Ovary (tissue), 3 donors: ENCODE measurements around the gene CTBP1.

Experiments used
- EP300 ChIP-seq: sonication (generic); formaldehyde crosslinking; IDR thresholded peaks from one replicate; pipeline ENCODE4 v1.6.1; 2017; ENCODE audit warnings: antibody characterized with exemption
- POLR2A ChIP-seq: fragments of 450-650 bp; IDR thresholded peaks from one replicate; pipeline ENCODE4 v1.6.1; 2017; ENCODE audit warnings: antibody characterized with exemption, mild to moderate bottlenecking, moderate library complexity
- TF ChIP-seq, protein P1 (sequence below), 3 donors: fragments of 450-650 bp in 2 of 3; fragments of 200-600 bp in 1 of 3; IDR thresholded peaks; one replicate each; pipeline versions ENCODE4 v1.5.1 to v1.8.0; 2016 to 2022; ENCODE audit warnings: antibody characterized with exemption in 3 of 3, mild to moderate bottlenecking in 1 of 3
- donor health status: DM: no; HTN: no; CAD: no.

DNA sequence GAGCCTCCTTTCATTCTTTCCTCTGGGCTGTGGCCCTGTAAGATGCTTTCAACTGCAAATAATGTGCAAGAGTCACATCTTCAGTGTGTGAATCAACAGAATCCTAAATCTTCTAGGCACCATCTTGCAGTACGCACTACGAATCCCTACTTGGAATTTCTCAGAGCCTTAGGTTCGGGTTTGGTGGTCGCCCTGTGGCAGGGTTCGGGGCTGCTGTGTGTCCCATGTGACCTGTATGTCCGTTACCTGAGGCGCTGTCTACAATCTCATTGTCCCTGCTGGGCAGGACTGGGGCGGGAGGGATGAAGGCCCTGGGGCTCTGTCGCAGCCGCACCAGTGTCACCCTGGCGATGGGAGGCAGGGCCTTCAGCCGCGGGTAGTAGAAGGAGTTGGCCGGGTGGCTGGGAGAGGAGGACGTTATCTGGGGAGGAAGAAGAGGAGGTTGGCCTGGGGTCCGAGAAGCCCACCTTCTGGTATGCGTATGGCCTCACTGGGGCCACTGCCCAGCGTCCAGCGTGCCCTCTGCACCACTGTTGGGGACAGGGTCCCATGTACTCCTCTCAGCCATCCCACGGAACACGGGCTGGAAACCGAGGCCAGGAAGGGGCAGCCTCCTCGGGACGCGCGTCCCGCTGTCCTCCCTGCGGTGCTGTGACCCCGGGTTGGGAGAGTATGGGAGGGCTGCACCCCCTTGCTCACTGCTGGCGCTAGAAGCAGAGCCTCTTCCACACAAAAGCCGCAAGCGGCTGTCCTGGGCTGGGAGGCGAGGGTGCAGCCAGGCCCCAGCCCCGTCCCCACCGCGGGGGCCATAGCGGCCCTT lies 78.6 kb downstream of the CTBP1 start:
- TF ChIP-seq, protein P1, sequence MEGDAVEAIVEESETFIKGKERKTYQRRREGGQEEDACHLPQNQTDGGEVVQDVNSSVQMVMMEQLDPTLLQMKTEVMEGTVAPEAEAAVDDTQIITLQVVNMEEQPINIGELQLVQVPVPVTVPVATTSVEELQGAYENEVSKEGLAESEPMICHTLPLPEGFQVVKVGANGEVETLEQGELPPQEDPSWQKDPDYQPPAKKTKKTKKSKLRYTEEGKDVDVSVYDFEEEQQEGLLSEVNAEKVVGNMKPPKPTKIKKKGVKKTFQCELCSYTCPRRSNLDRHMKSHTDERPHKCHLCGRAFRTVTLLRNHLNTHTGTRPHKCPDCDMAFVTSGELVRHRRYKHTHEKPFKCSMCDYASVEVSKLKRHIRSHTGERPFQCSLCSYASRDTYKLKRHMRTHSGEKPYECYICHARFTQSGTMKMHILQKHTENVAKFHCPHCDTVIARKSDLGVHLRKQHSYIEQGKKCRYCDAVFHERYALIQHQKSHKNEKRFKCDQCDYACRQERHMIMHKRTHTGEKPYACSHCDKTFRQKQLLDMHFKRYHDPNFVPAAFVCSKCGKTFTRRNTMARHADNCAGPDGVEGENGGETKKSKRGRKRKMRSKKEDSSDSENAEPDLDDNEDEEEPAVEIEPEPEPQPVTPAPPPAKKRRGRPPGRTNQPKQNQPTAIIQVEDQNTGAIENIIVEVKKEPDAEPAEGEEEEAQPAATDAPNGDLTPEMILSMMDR (IDR thresholded peaks at IDR 0.05), result no peak
- TF ChIP-seq POLR2A, result no peak
- no peak for TF ChIP-seq EP300
